HCT116 (cell line): ENCODE measurements around the gene PRKCD. TPM values are rescaled to one million over a fixed set of nuclear protein-coding genes. Genes with fewer than 3 reads are reported as not detected.

ENCODE experiments used
- ATAC-seq: fragments of 200-7000 bp; cut with Tn5 transposase; 2 replicates; pipeline ENCODE4 v1.9.1; 2020; ENCODE audit warnings: mild to moderate bottlenecking, moderate library complexity
- BruUV-seq: library from RNA; stranded (reverse); fragments of 400-500 nt; replicated peaks from 2 replicates; lab custom pipeline; 2021; lab: Mats Ljungman, UMichigan
- CTCF ChIA-PET: fragments of 300-600 bp; sonication (Branson Sonifier 250); formaldehyde crosslinking; loops from one replicate; lab custom pipeline; 2021; ENCODE audit warnings: antibody characterized with exemption; lab: Charles Lee
- POLR2A ChIA-PET: fragments of 300-600, 350-600 bp; sonication (Branson Sonifier 250); formaldehyde crosslinking; loops from one replicate; lab custom pipeline; 2021; ENCODE audit warnings: antibody characterized with exemption; lab: Charles Lee
- RAD21 ChIA-PET, 2 experiments: fragments of 300-600 bp; sonication (Branson Sonifier 250); formaldehyde crosslinking; loops; one replicate each; lab custom pipeline; 2023; ENCODE audit warnings: low total read pairs in 2 of 2; ENCODE audit not compliant: uncharacterized antibody in 2 of 2, unreplicated experiment in 2 of 2, low non-redundant PET in 1 of 2; lab: Charles Lee
- DNase-seq: peaks from one replicate; pipeline ENCODE4 v3.0.0-alpha.2; 2010; ENCODE audit warnings: low read depth, low spot score
- H2AFZ ChIP-seq: fragments of 200-600 bp; shearing (Covaris generic), sonication (generic); 2 replicates; pipeline ENCODE4 v1.6.1; 2017; ENCODE audit warnings: low read depth, mixed run types, mixed read lengths, antibody characterized with exemption, low read length; ENCODE audit not compliant: poor library complexity, severe bottlenecking
- H3K27ac ChIP-seq: 2 replicates; pipeline ENCODE4 v1.5.1; 2012; ENCODE audit warnings: low read depth, low read length
- H3K27me3 ChIP-seq: fragments of 200-600 bp; sonication (generic); 2 replicates; pipeline ENCODE4 v1.6.1; 2016; ENCODE audit warnings: mixed run types, low read length, mixed read lengths; ENCODE audit not compliant: insufficient read depth
- H3K36me3 ChIP-seq, 2 experiments: fragments of 200-500 bp in 1 of 2; fragments of 200-600 bp in 1 of 2; sonication (Bioruptor generic) in 1 of 2; sonication (generic) in 1 of 2; 2 replicates each; pipeline versions ENCODE4 v1.5.1 to v1.6.1; 2014 to 2016; ENCODE audit warnings: low read length in 2 of 2, inconsistent platforms in 1 of 2, mixed read lengths in 1 of 2, mixed run types in 1 of 2; ENCODE audit not compliant: insufficient read depth in 2 of 2, control insufficient read depth in 1 of 2
- H3K4me1 ChIP-seq, 2 experiments: fragments of 200-600 bp in 1 of 2; sonication (generic) in 1 of 2; 2 replicates each; pipeline versions ENCODE4 v1.5.1 to v1.6.1; 2012 to 2017; ENCODE audit warnings: low read length in 2 of 2, inconsistent platforms in 1 of 2, mild to moderate bottlenecking in 1 of 2, mixed read lengths in 1 of 2, mixed run types in 1 of 2, moderate library complexity in 1 of 2; ENCODE audit not compliant: insufficient read depth in 2 of 2, control insufficient read depth in 1 of 2
- H3K4me2 ChIP-seq: fragments of 200-600 bp; sonication (generic); 2 replicates; pipeline ENCODE4 v1.6.1; 2017; ENCODE audit warnings: mixed run types, low read length, mixed read lengths
- H3K4me3 ChIP-seq, 2 experiments: fragments of 200-600 bp in 1 of 2; sonication (generic) in 1 of 2; replicated peaks in 1 of 2; 2 replicates each; pipeline ENCODE4 v1.5.1; 2011 to 2016; ENCODE audit warnings: low read length in 2 of 2, control low read depth in 1 of 2, low read depth in 1 of 2, mild to moderate bottlenecking in 1 of 2, mixed read lengths in 1 of 2, mixed run types in 1 of 2
- H3K79me2 ChIP-seq: fragments of 200-600 bp; sonication (generic); 2 replicates; pipeline ENCODE4 v1.6.1; 2017; ENCODE audit warnings: mild to moderate bottlenecking, mixed run types, low read length, moderate library complexity, mixed read lengths; ENCODE audit not compliant: insufficient read depth
- H3K9ac ChIP-seq: fragments of 200-600 bp; sonication (generic); 2 replicates; pipeline ENCODE4 v1.6.1; 2016; ENCODE audit warnings: low read length, mixed read lengths
- H3K9me2 ChIP-seq: fragments of 200-600 bp; sonication (generic), shearing (Covaris generic); 2 replicates; pipeline ENCODE4 v1.6.1; 2017; ENCODE audit warnings: mixed run types, mild to moderate bottlenecking, moderate library complexity; ENCODE audit not compliant: insufficient read depth
- H3K9me3 ChIP-seq, 2 experiments: fragments of 200-500 bp in 1 of 2; fragments of 200-600 bp in 1 of 2; sonication (Bioruptor generic) in 1 of 2; sonication (generic) in 1 of 2; 2 replicates each; pipeline ENCODE4 v1.6.1; 2014 to 2017; ENCODE audit warnings: low read length in 2 of 2, mixed read lengths in 2 of 2, inconsistent platforms in 1 of 2, low read depth in 1 of 2, mild to moderate bottlenecking in 1 of 2, mixed run types in 1 of 2, moderate library complexity in 1 of 2; ENCODE audit not compliant: control insufficient read depth in 1 of 2, insufficient read depth in 1 of 2
- H4K20me1 ChIP-seq: fragments of 200-600 bp; sonication (generic), shearing (Covaris generic); 2 replicates; pipeline ENCODE4 v1.6.1; 2017; ENCODE audit warnings: mixed run types, mild to moderate bottlenecking, moderate library complexity; ENCODE audit not compliant: insufficient read depth
- CBX3 ChIP-seq: IDR thresholded peaks from 2 replicates; pipeline ENCODE4 v1.6.1; 2012; ENCODE audit warnings: low read depth
- POLR2AphosphoS5 ChIP-seq: IDR thresholded peaks from 2 replicates; pipeline ENCODE4 v1.6.1; 2011; ENCODE audit warnings: mild to moderate bottlenecking, low read depth, low read length, moderate library complexity
- REST ChIP-seq: IDR thresholded peaks from 2 replicates; pipeline ENCODE4 v1.6.1; 2012; ENCODE audit warnings: low read depth
- SIN3A ChIP-seq: IDR thresholded peaks from 2 replicates; pipeline ENCODE4 v1.6.1; 2012; ENCODE audit warnings: low read depth
- SP1 ChIP-seq: IDR thresholded peaks from 2 replicates; pipeline ENCODE4 v1.6.1; 2012; ENCODE audit warnings: low read depth
- ZFX ChIP-seq: fragments of 450-650 bp; IDR thresholded peaks from 2 replicates; pipeline ENCODE4 v1.6.1; 2017
- intact Hi-C: fragments of 100-400 bp; cut with micrococcal nuclease; formaldehyde crosslinking; loops from 2 replicates; pipeline ENCODE4 v1.10.0; 2022
- total RNA-seq: library from RNA; stranded (reverse); gene quantifications from one replicate; pipeline ENCODE4 v1.2.1, GENCODE V29; 2021; ENCODE audit not compliant: unreplicated experiment
- TF ChIP-seq, protein P1 (sequence below): IDR thresholded peaks from 2 replicates; pipeline ENCODE4 v1.6.1; 2012

Gene PRKCD
- total RNA-seq, 1 experiment from 2014 or later = 34.4 TPM

DNA sequence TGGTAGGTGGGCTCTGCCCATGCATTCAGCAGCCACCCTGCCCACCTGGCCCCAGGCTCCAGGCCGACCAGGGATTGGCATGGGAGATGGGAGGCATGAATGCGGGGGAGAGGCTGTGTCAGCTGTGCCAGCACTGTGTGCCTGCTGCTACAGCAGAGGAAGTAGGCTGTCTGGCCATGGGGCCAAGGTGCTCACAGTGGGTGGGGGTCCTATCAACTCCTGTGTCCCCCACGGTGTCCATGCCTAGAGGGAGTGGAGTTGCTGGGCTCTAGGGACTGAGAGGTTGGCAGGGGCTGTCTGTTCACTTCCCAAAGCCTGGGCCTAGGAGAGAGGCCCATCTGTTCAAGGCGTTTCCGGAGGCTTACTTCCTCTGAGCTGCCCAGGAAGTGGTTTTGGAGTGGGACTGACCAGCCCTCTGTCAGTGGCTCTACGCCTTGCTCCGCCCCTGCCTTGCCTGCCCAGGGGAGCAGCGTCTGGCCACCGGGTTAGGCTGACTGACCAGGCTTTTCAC, 5.8 kb downstream of the PRKCD start:
- ATAC-seq (no peak), DNase-seq (no peak)
- Histone ChIP-seq H3K79me2 (peaks cover 62% of the 10 kb centered on the region), H2AFZ (no peak overlapping the region), H3K4me2 (no peak overlapping the region), H3K4me3 (no peak overlapping the region), H3K36me3 (no peaks in the 10 kb centered on the region), H3K9me2 (no peaks in the 10 kb centered on the region), H3K9me3 (no peaks in the 10 kb centered on the region), H3K27ac (no peak overlapping the region), H3K27me3 (no peaks in the 10 kb centered on the region), H4K20me1 (no peaks in the 10 kb centered on the region), H3K4me1 (peaks cover 10 to 26% of the 10 kb centered on the region in 2 experiments; a peak in 3 of 4 replicates), H3K9ac (no peak overlapping the region)
- RAD21 ChIA-PET = no interaction called here
- POLR2A ChIA-PET = no interaction called here
- BruUV-seq = no TSS peak
- TF ChIP-seq REST (no peak), ZFX (no peak), SIN3A (no peak), POLR2AphosphoS5 (no peak), SP1 (no peak), CBX3 (no peak)
- TF ChIP-seq, protein P1, sequence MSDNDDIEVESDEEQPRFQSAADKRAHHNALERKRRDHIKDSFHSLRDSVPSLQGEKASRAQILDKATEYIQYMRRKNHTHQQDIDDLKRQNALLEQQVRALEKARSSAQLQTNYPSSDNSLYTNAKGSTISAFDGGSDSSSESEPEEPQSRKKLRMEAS = no peak
- intact Hi-C loops = no loop called here
- CTCF ChIA-PET = no interaction called here
